ENCODE measurements around the gene RGS6. TPM values are rescaled to one million over a fixed set of nuclear protein-coding genes. Genes with fewer than 3 reads are reported as not detected.

RGS6 gene
- total and polyA plus RNA-seq, 8 donors = 0.12 to 4.1 (median 2.8) TPM

- ATAC-seq (no peak), DNase-seq (peak in 1 of 4 donors; percentile 22)
- TF ChIP-seq, protein P1, sequence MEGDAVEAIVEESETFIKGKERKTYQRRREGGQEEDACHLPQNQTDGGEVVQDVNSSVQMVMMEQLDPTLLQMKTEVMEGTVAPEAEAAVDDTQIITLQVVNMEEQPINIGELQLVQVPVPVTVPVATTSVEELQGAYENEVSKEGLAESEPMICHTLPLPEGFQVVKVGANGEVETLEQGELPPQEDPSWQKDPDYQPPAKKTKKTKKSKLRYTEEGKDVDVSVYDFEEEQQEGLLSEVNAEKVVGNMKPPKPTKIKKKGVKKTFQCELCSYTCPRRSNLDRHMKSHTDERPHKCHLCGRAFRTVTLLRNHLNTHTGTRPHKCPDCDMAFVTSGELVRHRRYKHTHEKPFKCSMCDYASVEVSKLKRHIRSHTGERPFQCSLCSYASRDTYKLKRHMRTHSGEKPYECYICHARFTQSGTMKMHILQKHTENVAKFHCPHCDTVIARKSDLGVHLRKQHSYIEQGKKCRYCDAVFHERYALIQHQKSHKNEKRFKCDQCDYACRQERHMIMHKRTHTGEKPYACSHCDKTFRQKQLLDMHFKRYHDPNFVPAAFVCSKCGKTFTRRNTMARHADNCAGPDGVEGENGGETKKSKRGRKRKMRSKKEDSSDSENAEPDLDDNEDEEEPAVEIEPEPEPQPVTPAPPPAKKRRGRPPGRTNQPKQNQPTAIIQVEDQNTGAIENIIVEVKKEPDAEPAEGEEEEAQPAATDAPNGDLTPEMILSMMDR (IDR thresholded peaks at IDR 0.05) = no peak
- Histone ChIP-seq H3K9me3 (no peaks in the 10 kb centered on the region), H3K4me1 (no peaks in the 10 kb centered on the region), H3K27me3 (peaks cover 0 to 3% of the 10 kb centered on the region in 2 donors), H3K27ac (no peak overlapping the region), H3K36me3 (no peaks in the 10 kb centered on the region), H3K4me3 (no peak overlapping the region)
- intact Hi-C loops (cut with DNase I) = no loop called here
Observed at GRCh38 chr14:72541546-72541945, 609.3 kb downstream of the RGS6 start.

DNA sequence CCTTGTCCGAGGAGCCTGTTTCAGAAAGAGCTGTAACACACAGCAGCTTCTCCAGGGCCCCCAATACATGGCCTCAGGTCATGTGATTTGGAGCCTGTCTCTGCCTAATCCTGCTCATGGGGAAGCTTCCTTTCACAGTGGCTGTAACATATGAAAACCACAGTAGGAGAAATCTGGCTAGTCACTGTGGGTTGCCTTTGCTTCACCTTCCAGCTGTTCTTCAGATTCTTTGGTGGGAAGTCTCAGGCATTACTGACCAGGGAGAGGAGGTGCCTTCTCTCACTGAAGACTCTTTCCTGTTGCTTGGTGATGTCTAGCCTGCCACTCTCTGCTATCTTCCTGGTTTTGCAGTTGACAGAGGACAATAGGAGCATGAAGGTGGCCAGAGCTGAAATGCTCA lies 611.1 kb downstream of the RGS6 start:
- intact Hi-C loops (cut with DNase I) = no loop called here
- TF ChIP-seq, protein P1 (IDR thresholded peaks at IDR 0.05) = no peak
- no peak for ATAC-seq
- DNase-seq = no peak
- Histone ChIP-seq H3K27ac (no peak overlapping the region), H3K27me3 (peaks cover 0 to 3% of the 10 kb centered on the region in 2 donors), H3K4me1 (no peaks in the 10 kb centered on the region), H3K4me3 (no peak overlapping the region), H3K36me3 (no peaks in the 10 kb centered on the region), H3K9me3 (no peaks in the 10 kb centered on the region)

GRCh38 chr14:72544615-72545387 lies 612.6 kb downstream of the RGS6 start:
- H3K9me3 ChIP-seq = no peaks in the 10 kb centered on the region
- peaks cover 0 to 3% of the 10 kb centered on the region in 2 donors for H3K27me3 ChIP-seq
- H3K4me1 ChIP-seq = no peaks in the 10 kb centered on the region
- H3K36me3 ChIP-seq = no peaks in the 10 kb centered on the region
- no peak overlapping the region for H3K4me3 ChIP-seq
- no peak overlapping the region for H3K27ac ChIP-seq
- ATAC-seq = no peak
- intact Hi-C loops (cut with DNase I) = no loop called here
- DNase-seq = peak in 2 of 4 donors; percentile 25 to 62
- TF ChIP-seq, protein P1 (IDR thresholded peaks at IDR 0.05) = no peak

DNA sequence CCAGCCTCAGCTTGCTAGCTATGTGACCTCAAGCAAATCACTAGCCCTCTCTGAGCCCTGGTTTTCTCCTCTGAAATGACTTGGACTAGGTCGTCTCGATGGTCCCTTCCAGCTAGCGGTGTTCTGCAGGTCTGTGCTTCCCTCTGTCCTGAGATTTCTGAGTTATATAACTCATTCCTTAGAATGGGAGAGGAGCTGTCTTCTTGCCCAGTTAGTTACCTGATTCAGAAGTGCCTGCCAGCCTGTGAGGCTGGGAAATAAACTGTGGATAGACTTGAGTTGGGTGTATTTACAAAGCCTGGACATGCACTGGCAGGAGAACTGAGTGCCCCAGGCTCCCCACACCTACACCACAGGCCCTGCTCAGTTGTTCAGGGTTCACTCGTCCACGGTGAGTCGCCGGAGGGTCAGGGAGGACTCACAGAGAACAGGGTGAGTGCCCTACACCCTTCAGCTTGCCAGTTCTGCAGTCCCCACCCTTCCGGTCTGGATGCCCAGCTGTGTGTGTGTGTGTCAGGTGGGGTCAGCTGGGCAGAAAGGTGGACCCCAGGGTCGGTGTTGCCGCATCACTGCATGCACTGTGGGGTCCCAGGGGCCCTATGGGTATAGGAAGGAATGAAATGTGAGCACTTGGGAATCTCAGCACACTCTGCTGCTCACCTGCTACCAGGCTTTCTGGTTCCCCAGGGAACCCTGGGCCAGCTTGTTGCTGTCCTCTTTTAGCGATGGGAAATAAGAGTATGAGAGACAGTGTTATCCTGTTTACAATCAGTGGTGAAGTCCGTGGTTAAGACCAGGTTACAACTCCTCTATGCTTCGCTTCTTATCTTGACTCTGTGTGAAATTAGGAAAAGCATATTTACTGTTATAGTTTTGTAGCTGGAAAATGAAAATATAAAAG lies 613.4 kb downstream of the RGS6 start:
- Histone ChIP-seq H3K27me3 (peaks cover 0 to 3% of the 10 kb centered on the region in 2 donors), H3K4me1 (no peaks in the 10 kb centered on the region), H3K4me3 (no peak overlapping the region), H3K9me3 (no peaks in the 10 kb centered on the region), H3K36me3 (no peaks in the 10 kb centered on the region), H3K27ac (no peak overlapping the region)
- ATAC-seq (no peak), DNase-seq (peak in 1 of 4 donors; percentile 27)
- intact Hi-C loops (cut with DNase I) = no loop called here
- TF ChIP-seq, protein P1 (IDR thresholded peaks at IDR 0.05) = no peak

Measured in left lung (tissue), 10 donors.